HFFc6 (cell line): Measurements from ENCODE around the gene MS4A13. TPM values are rescaled to one million over a fixed set of nuclear protein-coding genes. Genes with fewer than 3 reads are reported as not detected.

Experiments
- DNase-seq: peaks from one replicate; pipeline ENCODE4 v3.0.0-alpha.2; 2018
- H3K27ac Mint-ChIP-seq: 2 replicates; pipeline ENCODE4 v1.8.0; 2020; ENCODE audit warnings: mild to moderate bottlenecking, mixed read lengths
- H3K27me3 Mint-ChIP-seq: 2 replicates; pipeline ENCODE4 v1.8.0; 2021; ENCODE audit warnings: mild to moderate bottlenecking, moderate library complexity, mixed read lengths; ENCODE audit not compliant: insufficient read depth
- H3K36me3 Mint-ChIP-seq: 2 replicates; pipeline ENCODE4 v1.8.0; 2021; ENCODE audit warnings: low read depth, mixed read lengths
- H3K4me1 Mint-ChIP-seq: 2 replicates; pipeline ENCODE4 v1.8.0; 2020; ENCODE audit warnings: low read depth, mixed read lengths
- H3K4me3 Mint-ChIP-seq: 2 replicates; pipeline ENCODE4 v1.8.0; 2020; ENCODE audit warnings: mild to moderate bottlenecking, moderate library complexity, mixed read lengths
- H3K9me3 Mint-ChIP-seq: 2 replicates; pipeline ENCODE4 v1.8.0; 2020; ENCODE audit warnings: mild to moderate bottlenecking, mixed read lengths
- CTCF ChIP-seq: fragments of 200-600 bp; sonication (generic); IDR thresholded peaks from 2 replicates; pipeline ENCODE4 v1.5.0; 2021; ENCODE audit warnings: antibody characterized with exemption, mild to moderate bottlenecking
- total RNA-seq, 6 experiments: library from RNA; stranded (reverse); fragmentation: NEBNext Ultra II Directional; extraction: Animal tissue kit (Norgen Biotek cat#: 25700); gene quantifications; 2 replicates in 1 of 6; 3 replicates in 5 of 6; pipeline ENCODE4 v1.2.3, GENCODE V29; 2021

The MS4A13 gene
- total RNA-seq, 6 experiments from 2014 or later: not detected

- no peak overlapping the region for H3K4me3 Mint-ChIP-seq
- H3K9me3 Mint-ChIP-seq: peaks cover 44% of the 10 kb centered on the region
- no peak overlapping the region for H3K27ac Mint-ChIP-seq
- DNase-seq: no peak
- no peak for TF ChIP-seq CTCF
- H3K27me3 Mint-ChIP-seq: no peaks in the 10 kb centered on the region; the same call in 1 of the 2 replicates
- H3K36me3 Mint-ChIP-seq: no peaks in the 10 kb centered on the region
- no peaks in the 10 kb centered on the region for H3K4me1 Mint-ChIP-seq
Measured at GRCh38 chr11:60544077-60544476, 28.9 kb downstream of the MS4A13 start.

GRCh38 chr11:60561254-60561653 lies 46.1 kb downstream of the MS4A13 start:
- Mint-ChIP-seq H3K9me3 (peaks cover 52% of the 10 kb centered on the region), H3K4me1 (no peaks in the 10 kb centered on the region), H3K4me3 (no peak overlapping the region), H3K27ac (no peak overlapping the region), H3K36me3 (peaks cover 4% of the 10 kb centered on the region), H3K27me3 (no peaks in the 10 kb centered on the region; the same call in 1 of the 2 replicates)
- no peak for TF ChIP-seq CTCF
- DNase-seq: no peak

GRCh38 chr11:60563553-60564235 lies 48.5 kb downstream of the MS4A13 start:
- no peaks in the 10 kb centered on the region for H3K4me1 Mint-ChIP-seq
- no peak overlapping the region for H3K4me3 Mint-ChIP-seq
- peaks cover 4% of the 10 kb centered on the region for H3K36me3 Mint-ChIP-seq
- no peak for DNase-seq
- peaks cover 51% of the 10 kb centered on the region for H3K9me3 Mint-ChIP-seq
- H3K27me3 Mint-ChIP-seq: no peaks in the 10 kb centered on the region; the same call in 1 of the 2 replicates
- H3K27ac Mint-ChIP-seq: no peak overlapping the region
- TF ChIP-seq CTCF: no peak

- TF ChIP-seq CTCF: no peak
Measured at GRCh38 chr11:60566776-60567175, 51.6 kb downstream of the MS4A13 start.

GRCh38 chr11:60570970-60571369 lies 55.8 kb downstream of the MS4A13 start:
- TF ChIP-seq CTCF: no peak
- no peak for DNase-seq
- Mint-ChIP-seq H3K9me3 (peaks cover 42% of the 10 kb centered on the region), H3K27ac (no peak overlapping the region), H3K4me3 (no peak overlapping the region), H3K4me1 (no peaks in the 10 kb centered on the region), H3K27me3 (no peaks in the 10 kb centered on the region), H3K36me3 (no peaks in the 10 kb centered on the region)

More at GRCh38 chr11:60566776-60567175, 51.6 kb downstream of the MS4A13 start:
- H3K4me3 Mint-ChIP-seq: no peak overlapping the region
- no peaks in the 10 kb centered on the region; the same call in 1 of the 2 replicates for H3K27me3 Mint-ChIP-seq
- H3K9me3 Mint-ChIP-seq: peaks cover 56% of the 10 kb centered on the region
- no peaks in the 10 kb centered on the region for H3K4me1 Mint-ChIP-seq
- no peak overlapping the region for H3K27ac Mint-ChIP-seq
- DNase-seq: no peak
- H3K36me3 Mint-ChIP-seq: peaks cover 4% of the 10 kb centered on the region
